ENCODE measurements around the gene HS6ST3.

GRCh38 chr13:96806746-96807145 is 716.8 kb downstream of the HS6ST3 start:
- TF ChIP-seq POLR2A (IDR thresholded peaks at IDR 0.05) (no peak), CTCF (IDR thresholded peaks at IDR 0.05) (no peak)

Data from adrenal gland (tissue), 5 donors.